NCI-H2227 (cell line): ENCODE data around the gene PCDHGB4.
"Not testable (repeated sequence)": the region's sequence is repeated elsewhere in the genome, so short reads cannot be mapped to it uniquely, and the experiment has no call there.

Experiments used
- DNase-seq: peaks from one replicate; lab custom pipeline; 2025; ENCODE audit not compliant: unreplicated experiment; lab: John Stamatoyannopoulos, UW

PCDHGB4 gene

DNA sequence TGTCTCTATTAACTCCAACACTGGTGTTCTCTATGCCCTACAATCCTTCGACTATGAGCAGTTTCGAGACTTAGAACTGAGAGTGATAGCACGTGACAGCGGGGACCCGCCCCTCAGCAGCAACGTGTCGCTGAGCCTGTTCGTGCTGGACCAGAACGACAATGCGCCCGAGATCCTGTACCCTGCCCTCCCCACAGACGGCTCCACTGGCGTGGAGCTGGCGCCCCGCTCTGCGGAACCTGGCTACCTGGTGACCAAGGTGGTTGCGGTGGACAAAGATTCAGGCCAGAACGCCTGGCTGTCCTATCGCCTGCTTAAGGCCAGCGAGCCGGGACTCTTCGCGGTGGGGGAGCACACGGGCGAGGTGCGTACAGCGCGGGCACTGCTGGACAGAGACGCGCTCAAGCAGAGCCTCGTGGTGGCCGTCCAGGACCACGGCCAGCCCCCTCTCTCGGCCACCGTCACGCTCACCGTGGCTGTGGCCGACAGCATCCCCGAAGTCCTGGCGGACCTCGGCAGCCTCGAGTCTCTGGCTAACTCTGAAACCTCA lies 35.3 kb downstream of the PCDHGB4 start:
- no peak for DNase-seq

- no peak for DNase-seq
These were observed 40.4 kb downstream of the PCDHGB4 start for GRCh38 chr5:141427783-141428426.

GRCh38 chr5:141430332-141431113 lies 43.0 kb downstream of the PCDHGB4 start, which contains the start of gene PCDHGA12:
Gene PCDHGA12 (plus strand): TSS chr5:141430507. CDS start chr5:141430760, 253 bp downstream.
- no peak for DNase-seq

- no peak for DNase-seq
These were observed 43.8 kb downstream of the PCDHGB4 start for GRCh38 chr5:141431286-141431685.

DNA sequence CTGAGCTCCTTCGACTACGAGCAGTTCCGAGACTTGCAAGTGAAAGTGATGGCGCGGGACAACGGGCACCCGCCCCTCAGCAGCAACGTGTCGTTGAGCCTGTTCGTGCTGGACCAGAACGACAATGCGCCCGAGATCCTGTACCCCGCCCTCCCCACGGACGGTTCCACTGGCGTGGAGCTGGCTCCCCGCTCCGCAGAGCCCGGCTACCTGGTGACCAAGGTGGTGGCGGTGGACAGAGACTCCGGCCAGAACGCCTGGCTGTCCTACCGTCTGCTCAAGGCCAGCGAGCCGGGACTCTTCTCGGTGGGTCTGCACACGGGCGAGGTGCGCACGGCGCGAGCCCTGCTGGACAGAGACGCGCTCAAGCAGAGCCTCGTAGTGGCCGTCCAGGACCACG lies 44.8 kb downstream of the PCDHGB4 start:
- DNase-seq = not testable (repeated sequence)

DNA sequence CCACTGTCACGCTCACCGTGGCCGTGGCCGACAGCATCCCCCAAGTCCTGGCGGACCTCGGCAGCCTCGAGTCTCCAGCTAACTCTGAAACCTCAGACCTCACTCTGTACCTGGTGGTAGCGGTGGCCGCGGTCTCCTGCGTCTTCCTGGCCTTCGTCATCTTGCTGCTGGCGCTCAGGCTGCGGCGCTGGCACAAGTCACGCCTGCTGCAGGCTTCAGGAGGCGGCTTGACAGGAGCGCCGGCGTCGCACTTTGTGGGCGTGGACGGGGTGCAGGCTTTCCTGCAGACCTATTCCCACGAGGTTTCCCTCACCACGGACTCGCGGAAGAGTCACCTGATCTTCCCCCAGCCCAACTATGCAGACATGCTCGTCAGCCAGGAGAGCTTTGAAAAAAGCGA lies 45.2 kb downstream of the PCDHGB4 start:
- not testable (repeated sequence) for DNase-seq

- no peak for DNase-seq
These were observed 46.5 kb downstream of the PCDHGB4 start for GRCh38 chr5:141434006-141434405.

DNA sequence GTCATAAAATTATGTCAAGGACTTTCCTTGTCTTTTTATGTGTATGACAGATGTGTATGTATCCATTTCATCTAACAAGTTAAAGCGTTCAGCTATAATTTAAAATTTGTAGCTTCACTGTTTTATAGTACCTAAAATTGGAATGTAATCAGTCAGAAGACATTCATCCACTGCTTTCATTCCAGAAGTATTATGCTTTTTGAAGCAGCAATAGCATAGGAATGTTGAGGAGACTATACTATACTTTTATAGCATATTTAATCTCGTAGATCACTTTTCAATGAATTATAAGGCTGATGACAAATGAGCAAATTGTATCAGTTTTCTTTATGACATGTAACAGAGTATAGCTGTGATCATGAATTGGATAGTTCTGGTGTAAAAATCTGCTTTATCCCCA lies 49.7 kb downstream of the PCDHGB4 start:
- DNase-seq = no peak

DNA sequence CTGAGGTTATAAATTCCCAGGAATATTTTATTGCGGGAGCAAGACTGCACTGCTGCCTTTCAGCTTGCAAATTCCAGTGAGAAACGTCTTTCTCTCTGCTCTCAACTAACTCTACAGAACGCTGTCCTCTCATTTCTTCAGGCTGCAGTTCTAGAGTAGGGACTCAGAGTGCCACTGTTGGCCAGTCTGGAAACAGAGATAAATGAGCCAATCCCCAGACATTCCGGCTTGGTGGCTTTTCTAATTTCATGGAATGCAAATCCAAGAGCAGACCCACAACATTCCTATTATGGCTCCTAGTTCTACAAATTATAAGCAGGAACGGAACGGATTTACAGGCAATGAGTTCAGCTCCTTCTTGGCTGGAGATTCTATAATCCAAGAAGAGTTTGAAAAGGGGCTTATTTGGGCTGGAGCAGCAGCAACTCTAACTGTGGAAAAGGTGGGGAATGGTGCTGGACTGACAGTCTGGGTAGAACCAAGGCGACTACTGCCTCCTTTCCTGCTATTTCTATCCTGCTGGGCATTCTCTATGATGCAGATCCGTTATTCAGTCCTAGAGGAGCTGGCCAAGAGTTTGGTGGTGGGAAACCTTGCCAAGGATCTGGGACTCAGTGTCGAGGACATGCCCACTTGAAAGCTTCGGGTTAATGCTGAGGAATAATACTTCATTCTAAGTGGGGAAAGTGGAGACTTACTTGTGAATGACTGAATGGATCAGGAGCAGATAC lies 52.1 kb downstream of the PCDHGB4 start:
- no peak for DNase-seq
